K562 (cell line): ENCODE measurements around the gene ARL6IP4. TPM values are rescaled to one million over a fixed set of nuclear protein-coding genes. Genes with fewer than 3 reads are reported as not detected.

Source experiments
- C11orf30 ChIP-seq: fragments of 450-650 bp; IDR thresholded peaks from 2 replicates; pipeline ENCODE4 v1.6.1; 2016; ENCODE audit warnings: low read depth, mild to moderate bottlenecking
- CREM ChIP-seq: IDR thresholded peaks from 2 replicates; pipeline ENCODE4 v1.6.1; 2014; ENCODE audit warnings: antibody characterized with exemption, low read depth
- EHMT2 ChIP-seq: fragments of 450-650 bp; IDR thresholded peaks from 2 replicates; pipeline ENCODE4 v1.6.1; 2018; ENCODE audit warnings: antibody characterized with exemption
- FOXM1 ChIP-seq, 2 experiments: fragments of 450-650 bp in 1 of 2; sonication (generic) in 1 of 2; formaldehyde crosslinking in 1 of 2; IDR thresholded peaks; 2 replicates each; pipeline versions ENCODE4 v1.6.1 to v1.9.0; 2017 to 2022; ENCODE audit warnings: low read depth in 2 of 2, mild to moderate bottlenecking in 2 of 2, missing genetic modification reagents in 1 of 2, moderate library complexity in 1 of 2
- NBN ChIP-seq: fragments of 450-650 bp; IDR thresholded peaks from 2 replicates; pipeline ENCODE4 v1.6.1; 2016; ENCODE audit warnings: low read depth, mild to moderate bottlenecking
- NR4A1 ChIP-seq, 2 experiments: fragments of 250-450 bp in 1 of 2; fragments of 450-650 bp in 1 of 2; sonication (Bioruptor Pico) in 1 of 2; IDR thresholded peaks; 2 replicates each; pipeline versions ENCODE4 v1.4.0 to v1.6.1; 2016 to 2020; ENCODE audit warnings: mild to moderate bottlenecking in 2 of 2, missing compliant biosample characterization in 1 of 2, missing genetic modification characterization in 1 of 2, moderate library complexity in 1 of 2
- POLR2AphosphoS5 ChIP-seq: IDR thresholded peaks from 2 replicates; pipeline ENCODE4 v1.6.1; 2011; ENCODE audit warnings: mild to moderate bottlenecking, low read depth, low read length, moderate library complexity; ENCODE audit not compliant: control insufficient read depth, insufficient read depth
- RAD51 ChIP-seq: fragments of 450-650 bp; IDR thresholded peaks from 2 replicates; pipeline ENCODE4 v1.7.1; 2016; ENCODE audit warnings: low read depth, mild to moderate bottlenecking, borderline replicate concordance
- SP1 ChIP-seq: sonication (generic); formaldehyde crosslinking; IDR thresholded peaks from 2 replicates; pipeline ENCODE4 v1.8.1; 2022; ENCODE audit warnings: mild to moderate bottlenecking, missing genetic modification reagents
- TAF1 ChIP-seq: IDR thresholded peaks from 2 replicates; pipeline ENCODE4 v1.6.1; 2011; ENCODE audit warnings: mild to moderate bottlenecking, low read length, moderate library complexity; ENCODE audit not compliant: insufficient read depth, control insufficient read depth, severe bottlenecking; ENCODE audit errors: extremely low read depth
- TAL1 ChIP-seq: fragments of 450-650 bp; IDR thresholded peaks from 2 replicates; pipeline ENCODE4 v1.6.1; 2016; ENCODE audit warnings: mild to moderate bottlenecking
- ZBTB7A ChIP-seq: IDR thresholded peaks from 2 replicates; pipeline ENCODE4 v1.6.1; 2011; ENCODE audit warnings: low read depth, mild to moderate bottlenecking, low read length, moderate library complexity, borderline replicate concordance; ENCODE audit not compliant: control insufficient read depth
- ZEB2 ChIP-seq: fragments of 450-650 bp; IDR thresholded peaks from 2 replicates; pipeline ENCODE4 v1.6.1; 2016
- ZKSCAN1 ChIP-seq: fragments of 150-350 bp; IDR thresholded peaks from 2 replicates; pipeline ENCODE4 v1.6.1; 2016; ENCODE audit warnings: low read depth, low read length
- polyA plus RNA-seq, 8 experiments: library from polyadenylated mRNA; depleted of rRNA in 4 of 8; stranded (reverse) in 5 of 8; unstranded in 3 of 8; fragments of >200 nt; fragmentation: Nextera tagmentation in 2 of 8; fragmentation: Illumina TruSeq in 1 of 8; extraction: Ambion mirVana in 2 of 8; extraction: Trizol in 1 of 8; gene quantifications; 2 replicates each; pipeline versions ENCODE4 v1.2.1 to v1.2.3, GENCODE V29; 2011 to 2014; ENCODE audit warnings: inconsistent platforms in 1 of 8, missing spikeins in 1 of 8
- total RNA-seq, 7 experiments: library from RNA; depleted of rRNA in 6 of 7; stranded (reverse); fragments of >200 nt in 6 of 7; fragmentation: Illumina TruSeq in 2 of 7; extraction: Trizol in 2 of 7; gene quantifications; 2 replicates each; pipeline versions ENCODE4 v1.2.1 to v1.2.3, GENCODE V29; 2011 to 2021; ENCODE audit warnings: low replicate concordance in 1 of 7
- TF ChIP-seq, protein P1 (sequence below), 2 experiments: fragments of 450-650 bp; IDR thresholded peaks; 2 replicates each; pipeline ENCODE4 v1.6.1; 2018; ENCODE audit warnings: mild to moderate bottlenecking in 2 of 2, low read depth in 1 of 2; ENCODE audit not compliant: partially characterized antibody in 2 of 2
- TF ChIP-seq, protein P2 (sequence below): sonication (generic); formaldehyde crosslinking; IDR thresholded peaks from 2 replicates; pipeline ENCODE4 v1.9.0; 2022; ENCODE audit warnings: mild to moderate bottlenecking, missing genetic modification reagents
- TF ChIP-seq, protein P3 (sequence below): sonication (generic); formaldehyde crosslinking; IDR thresholded peaks from 2 replicates; pipeline ENCODE4 v1.8.1; 2023; ENCODE audit warnings: mild to moderate bottlenecking, missing genetic modification reagents
- TF ChIP-seq, protein P4 (sequence below), 3 experiments: fragments of 200-800 bp in 1 of 3; sonication (Bioruptor generic) in 1 of 3; sonication (generic) in 1 of 3; formaldehyde crosslinking in 1 of 3; IDR thresholded peaks; 2 replicates each; pipeline versions ENCODE4 v1.6.1 to v1.8.0; 2016 to 2022; ENCODE audit warnings: mild to moderate bottlenecking in 2 of 3, missing compliant biosample characterization in 2 of 3, missing genetic modification characterization in 2 of 3, missing genetic modification reagents in 1 of 3

The ARL6IP4 gene
- total and polyA plus RNA-seq, 9 of the 15 experiments (the other 6 are each of a cell fraction or from before 2014, with no cell fraction given): 2.4 to 255 (median 151) TPM

DNA sequence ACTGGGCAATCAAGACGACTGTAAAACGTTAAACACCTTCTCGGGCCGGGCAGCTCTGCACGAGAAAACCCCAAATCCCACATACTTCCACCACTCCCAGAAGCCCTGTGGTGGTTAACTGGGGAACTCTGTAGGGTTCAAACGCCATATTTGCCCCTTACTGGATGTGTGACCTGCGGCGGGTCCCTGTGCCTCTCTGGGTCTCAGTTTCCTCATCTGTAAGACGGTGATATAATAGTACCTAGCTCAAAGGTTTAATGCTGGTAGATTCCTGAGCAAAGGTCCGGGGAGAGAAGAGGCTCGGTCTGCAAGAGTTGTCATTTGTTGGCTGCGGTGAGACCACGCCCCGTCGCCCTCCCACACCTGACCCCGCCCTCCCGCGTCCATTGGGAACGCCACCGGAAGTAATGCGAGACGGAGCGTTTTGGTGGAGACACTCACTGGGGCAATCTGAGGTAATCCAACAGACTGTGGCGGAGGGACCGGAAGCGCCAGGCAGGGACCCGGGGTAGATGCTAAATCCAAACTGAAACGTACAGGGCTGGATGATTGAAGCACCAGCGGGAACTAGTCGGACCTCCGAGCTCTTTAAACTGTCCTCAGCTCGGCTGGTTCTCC, 6.1 kb upstream of the ARL6IP4 start (continued):
- TF ChIP-seq, protein P1, sequence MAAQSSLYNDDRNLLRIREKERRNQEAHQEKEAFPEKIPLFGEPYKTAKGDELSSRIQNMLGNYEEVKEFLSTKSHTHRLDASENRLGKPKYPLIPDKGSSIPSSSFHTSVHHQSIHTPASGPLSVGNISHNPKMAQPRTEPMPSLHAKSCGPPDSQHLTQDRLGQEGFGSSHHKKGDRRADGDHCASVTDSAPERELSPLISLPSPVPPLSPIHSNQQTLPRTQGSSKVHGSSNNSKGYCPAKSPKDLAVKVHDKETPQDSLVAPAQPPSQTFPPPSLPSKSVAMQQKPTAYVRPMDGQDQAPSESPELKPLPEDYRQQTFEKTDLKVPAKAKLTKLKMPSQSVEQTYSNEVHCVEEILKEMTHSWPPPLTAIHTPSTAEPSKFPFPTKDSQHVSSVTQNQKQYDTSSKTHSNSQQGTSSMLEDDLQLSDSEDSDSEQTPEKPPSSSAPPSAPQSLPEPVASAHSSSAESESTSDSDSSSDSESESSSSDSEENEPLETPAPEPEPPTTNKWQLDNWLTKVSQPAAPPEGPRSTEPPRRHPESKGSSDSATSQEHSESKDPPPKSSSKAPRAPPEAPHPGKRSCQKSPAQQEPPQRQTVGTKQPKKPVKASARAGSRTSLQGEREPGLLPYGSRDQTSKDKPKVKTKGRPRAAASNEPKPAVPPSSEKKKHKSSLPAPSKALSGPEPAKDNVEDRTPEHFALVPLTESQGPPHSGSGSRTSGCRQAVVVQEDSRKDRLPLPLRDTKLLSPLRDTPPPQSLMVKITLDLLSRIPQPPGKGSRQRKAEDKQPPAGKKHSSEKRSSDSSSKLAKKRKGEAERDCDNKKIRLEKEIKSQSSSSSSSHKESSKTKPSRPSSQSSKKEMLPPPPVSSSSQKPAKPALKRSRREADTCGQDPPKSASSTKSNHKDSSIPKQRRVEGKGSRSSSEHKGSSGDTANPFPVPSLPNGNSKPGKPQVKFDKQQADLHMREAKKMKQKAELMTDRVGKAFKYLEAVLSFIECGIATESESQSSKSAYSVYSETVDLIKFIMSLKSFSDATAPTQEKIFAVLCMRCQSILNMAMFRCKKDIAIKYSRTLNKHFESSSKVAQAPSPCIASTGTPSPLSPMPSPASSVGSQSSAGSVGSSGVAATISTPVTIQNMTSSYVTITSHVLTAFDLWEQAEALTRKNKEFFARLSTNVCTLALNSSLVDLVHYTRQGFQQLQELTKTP (IDR thresholded peaks at IDR 0.05; ENCODE audit: low read depth in 1 of 2, partially characterized antibody in 2 of 2): peak in 1 of 2 experiments; percentile 18
- TF ChIP-seq, protein P2, sequence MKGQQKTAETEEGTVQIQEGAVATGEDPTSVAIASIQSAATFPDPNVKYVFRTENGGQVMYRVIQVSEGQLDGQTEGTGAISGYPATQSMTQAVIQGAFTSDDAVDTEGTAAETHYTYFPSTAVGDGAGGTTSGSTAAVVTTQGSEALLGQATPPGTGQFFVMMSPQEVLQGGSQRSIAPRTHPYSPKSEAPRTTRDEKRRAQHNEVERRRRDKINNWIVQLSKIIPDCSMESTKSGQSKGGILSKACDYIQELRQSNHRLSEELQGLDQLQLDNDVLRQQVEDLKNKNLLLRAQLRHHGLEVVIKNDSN (CRISPR knock-in tag): peak; percentile 57
- TF ChIP-seq TAL1 (peak; percentile 3; the same call in 1 of the 2 replicates), EHMT2 (no peak), ZEB2 (peak; percentile 88), ZKSCAN1 (peak; percentile 52; the same call in 1 of the 2 replicates), NR4A1 (CRISPR knock-in tag; IDR thresholded peaks at IDR 0.05) (no peak), NR4A1 (tag; IDR thresholded peaks at IDR 0.05) (0 out of 2 replicates have a peak, but pooled peaks have one; percentile 23), TAF1 (peak; percentile 45), RAD51 (no peak), POLR2AphosphoS5 (0 out of 2 replicates have a peak, but pooled peaks have one; percentile 48), CREM (peak; percentile 83), NBN (peak; percentile 68; the same call in 1 of the 2 replicates), FOXM1 (IDR thresholded peaks at IDR 0.05; ENCODE audit: low read depth) (peak; percentile 73; the same call in 1 of the 2 replicates), FOXM1 (CRISPR knock-in tag; IDR thresholded peaks at IDR 0.05; ENCODE audit: low read depth) (no peak), ZBTB7A (peak; percentile 25; the same call in 1 of the 2 replicates), C11orf30 (peak; percentile 74), SP1 (CRISPR knock-in tag) (peak; percentile 97)
- TF ChIP-seq, protein P3, sequence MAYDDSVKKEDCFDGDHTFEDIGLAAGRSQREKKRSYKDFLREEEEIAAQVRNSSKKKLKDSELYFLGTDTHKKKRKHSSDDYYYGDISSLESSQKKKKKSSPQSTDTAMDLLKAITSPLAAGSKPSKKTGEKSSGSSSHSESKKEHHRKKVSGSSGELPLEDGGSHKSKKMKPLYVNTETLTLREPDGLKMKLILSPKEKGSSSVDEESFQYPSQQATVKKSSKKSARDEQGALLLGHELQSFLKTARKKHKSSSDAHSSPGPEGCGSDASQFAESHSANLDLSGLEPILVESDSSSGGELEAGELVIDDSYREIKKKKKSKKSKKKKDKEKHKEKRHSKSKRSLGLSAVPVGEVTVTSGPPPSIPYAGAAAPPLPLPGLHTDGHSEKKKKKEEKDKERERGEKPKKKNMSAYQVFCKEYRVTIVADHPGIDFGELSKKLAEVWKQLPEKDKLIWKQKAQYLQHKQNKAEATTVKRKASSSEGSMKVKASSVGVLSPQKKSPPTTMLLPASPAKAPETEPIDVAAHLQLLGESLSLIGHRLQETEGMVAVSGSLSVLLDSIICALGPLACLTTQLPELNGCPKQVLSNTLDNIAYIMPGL (CRISPR knock-in tag): no peak; the same call in 1 of the 2 replicates
- TF ChIP-seq, protein P4, sequence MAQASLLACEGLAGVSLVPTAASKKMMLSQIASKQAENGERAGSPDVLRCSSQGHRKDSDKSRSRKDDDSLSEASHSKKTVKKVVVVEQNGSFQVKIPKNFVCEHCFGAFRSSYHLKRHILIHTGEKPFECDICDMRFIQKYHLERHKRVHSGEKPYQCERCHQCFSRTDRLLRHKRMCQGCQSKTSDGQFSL (CRISPR knock-in tag; IDR thresholded peaks at IDR 0.05): peak; percentile 30; the same call in 1 of the 2 replicates
- TF ChIP-seq, protein P4 (tag; IDR thresholded peaks at IDR 0.05): no peak; a peak in 1 of 4 replicates
